ENCODE measurements around the gene CACNB2. TPM values are rescaled to one million over a fixed set of nuclear protein-coding genes. Genes with fewer than 3 reads are reported as not detected.

CACNB2 gene
- total RNA-seq, 1 experiment from 2014 or later, result 34.1 TPM

DNA sequence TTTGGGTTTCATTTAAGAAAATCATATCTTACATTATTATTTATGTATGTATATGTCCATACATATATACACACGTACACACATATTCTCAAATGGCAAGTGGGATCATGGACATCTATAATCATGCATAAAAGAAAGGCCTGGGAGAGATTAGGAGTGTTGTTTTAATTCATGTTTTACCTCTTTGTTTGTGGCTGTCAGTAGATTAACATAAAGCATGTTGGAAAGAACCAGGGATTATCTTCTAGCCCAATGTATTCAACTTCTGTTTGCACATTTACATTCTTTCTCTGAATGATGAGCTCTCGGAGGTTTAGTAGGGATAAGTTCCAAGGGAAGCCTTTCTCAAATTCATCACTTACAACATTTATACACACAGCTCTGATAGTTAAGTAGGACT lies 319.8 kb downstream of the CACNB2 start:
- CTCF ChIA-PET, result no interaction called here
- Histone ChIP-seq H3K27ac (ENCODE audit: low read depth, low read length, poor library complexity, severe bottlenecking) (no peak overlapping the region), H3K36me3 (ENCODE audit: insufficient read depth, low read length, poor library complexity, severe bottlenecking) (no peaks in the 10 kb centered on the region), H3K27me3 (replicated peaks; ENCODE audit: insufficient read depth, low read depth, low read length, poor library complexity) (no peaks in the 10 kb centered on the region), H3K4me3 (ENCODE audit: low read depth, low read length, poor library complexity, severe bottlenecking) (no peak overlapping the region), H3K4me1 (ENCODE audit: insufficient read depth, low read length, poor library complexity, severe bottlenecking) (no peaks in the 10 kb centered on the region), H3K9me3 (ENCODE audit: low read depth, low read length, poor library complexity, severe bottlenecking) (no peaks in the 10 kb centered on the region)
- intact Hi-C loops (cut with micrococcal nuclease; ENCODE audit: unreplicated experiment), result no loop called here
- DNase-seq (ENCODE audit: low spot score), result no peak
- POLR2A ChIA-PET (ENCODE audit: low non-redundant PET), result no interaction called here
- no TSS peak for BruUV-seq (replicated peaks)
- TF ChIP-seq EZH2 (IDR thresholded peaks at IDR 0.05; ENCODE audit: borderline replicate concordance, low read depth, low read length, poor library complexity, severe bottlenecking), result no peak
- TF ChIP-seq, protein P1, sequence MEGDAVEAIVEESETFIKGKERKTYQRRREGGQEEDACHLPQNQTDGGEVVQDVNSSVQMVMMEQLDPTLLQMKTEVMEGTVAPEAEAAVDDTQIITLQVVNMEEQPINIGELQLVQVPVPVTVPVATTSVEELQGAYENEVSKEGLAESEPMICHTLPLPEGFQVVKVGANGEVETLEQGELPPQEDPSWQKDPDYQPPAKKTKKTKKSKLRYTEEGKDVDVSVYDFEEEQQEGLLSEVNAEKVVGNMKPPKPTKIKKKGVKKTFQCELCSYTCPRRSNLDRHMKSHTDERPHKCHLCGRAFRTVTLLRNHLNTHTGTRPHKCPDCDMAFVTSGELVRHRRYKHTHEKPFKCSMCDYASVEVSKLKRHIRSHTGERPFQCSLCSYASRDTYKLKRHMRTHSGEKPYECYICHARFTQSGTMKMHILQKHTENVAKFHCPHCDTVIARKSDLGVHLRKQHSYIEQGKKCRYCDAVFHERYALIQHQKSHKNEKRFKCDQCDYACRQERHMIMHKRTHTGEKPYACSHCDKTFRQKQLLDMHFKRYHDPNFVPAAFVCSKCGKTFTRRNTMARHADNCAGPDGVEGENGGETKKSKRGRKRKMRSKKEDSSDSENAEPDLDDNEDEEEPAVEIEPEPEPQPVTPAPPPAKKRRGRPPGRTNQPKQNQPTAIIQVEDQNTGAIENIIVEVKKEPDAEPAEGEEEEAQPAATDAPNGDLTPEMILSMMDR (conservative IDR thresholded peaks at IDR 0.05; ENCODE audit: low read depth, low read length), result no peak

DNA sequence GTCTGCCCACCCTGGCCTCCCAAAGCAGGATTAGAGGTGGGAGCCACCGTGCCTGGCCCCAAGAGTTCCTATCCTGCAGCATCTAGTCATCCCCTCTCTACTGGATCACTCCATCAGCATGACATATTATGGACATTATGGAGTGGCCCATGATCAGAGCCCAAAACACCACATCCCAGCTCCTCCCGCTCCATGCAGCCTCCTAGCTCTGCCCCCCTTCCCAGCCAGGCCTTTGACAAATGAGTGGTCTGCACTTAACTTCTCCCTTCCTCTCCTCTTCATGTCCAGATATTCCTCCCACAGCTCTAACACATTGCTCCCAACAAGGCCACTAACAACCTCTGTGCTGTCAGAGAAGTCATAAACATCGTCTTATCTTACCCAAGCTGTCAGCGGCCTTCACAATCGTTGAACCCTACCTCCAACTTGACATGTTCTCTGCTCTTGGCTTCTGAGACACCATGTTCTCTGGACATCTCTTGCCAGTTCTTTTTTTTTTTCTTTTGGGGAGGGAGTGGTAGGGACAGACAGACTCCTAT lies 323.5 kb downstream of the CACNB2 start:
- DNase-seq (ENCODE audit: low spot score), result no peak
- no peaks in the 10 kb centered on the region for H3K4me1 ChIP-seq (ENCODE audit: insufficient read depth, low read length, poor library complexity, severe bottlenecking)
- intact Hi-C loops (cut with micrococcal nuclease; ENCODE audit: unreplicated experiment), result no loop called here
- TF ChIP-seq, protein P1 (conservative IDR thresholded peaks at IDR 0.05; ENCODE audit: low read depth, low read length), result no peak
- TF ChIP-seq EZH2 (IDR thresholded peaks at IDR 0.05; ENCODE audit: borderline replicate concordance, low read depth, low read length, poor library complexity, severe bottlenecking), result no peak
- no TSS peak for BruUV-seq (replicated peaks)
- ChIA-PET CTCF (no interaction called here), POLR2A (ENCODE audit: low non-redundant PET) (no interaction called here)
- no peaks in the 10 kb centered on the region for H3K36me3 ChIP-seq (ENCODE audit: insufficient read depth, low read length, poor library complexity, severe bottlenecking)
- no peak overlapping the region for H3K27ac ChIP-seq (ENCODE audit: low read depth, low read length, poor library complexity, severe bottlenecking)
- no peaks in the 10 kb centered on the region for H3K27me3 ChIP-seq (replicated peaks; ENCODE audit: insufficient read depth, low read depth, low read length, poor library complexity)
- H3K4me3 ChIP-seq (ENCODE audit: low read depth, low read length, poor library complexity, severe bottlenecking), result no peak overlapping the region
- no peaks in the 10 kb centered on the region for H3K9me3 ChIP-seq (ENCODE audit: low read depth, low read length, poor library complexity, severe bottlenecking)

DNA sequence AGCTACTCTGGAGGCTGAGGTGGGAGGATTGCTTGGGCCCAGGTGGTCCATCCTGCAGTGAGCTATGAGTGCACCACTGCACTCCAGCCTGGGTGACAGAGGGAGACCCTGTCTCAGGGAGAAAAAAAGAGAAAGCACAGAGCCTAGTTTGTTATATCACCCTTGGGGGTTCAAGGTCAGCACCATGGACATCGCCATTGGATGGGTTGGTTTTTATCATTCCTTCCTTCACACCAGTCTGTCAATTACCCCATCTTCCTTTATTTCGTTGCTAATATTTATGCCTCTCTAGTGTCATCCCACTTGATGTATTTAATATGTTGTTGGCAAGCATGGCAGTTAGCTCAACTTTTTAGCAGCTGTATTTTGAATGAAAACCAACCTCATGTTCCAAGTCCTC lies 328.9 kb downstream of the CACNB2 start:
- no peak for DNase-seq (ENCODE audit: low spot score)
- Histone ChIP-seq H3K4me3 (ENCODE audit: low read depth, low read length, poor library complexity, severe bottlenecking) (no peak overlapping the region), H3K36me3 (ENCODE audit: insufficient read depth, low read length, poor library complexity, severe bottlenecking) (no peaks in the 10 kb centered on the region), H3K27ac (ENCODE audit: low read depth, low read length, poor library complexity, severe bottlenecking) (no peak overlapping the region), H3K9me3 (ENCODE audit: low read depth, low read length, poor library complexity, severe bottlenecking) (no peaks in the 10 kb centered on the region), H3K27me3 (replicated peaks; ENCODE audit: insufficient read depth, low read depth, low read length, poor library complexity) (no peaks in the 10 kb centered on the region), H3K4me1 (ENCODE audit: insufficient read depth, low read length, poor library complexity, severe bottlenecking) (no peaks in the 10 kb centered on the region)
- TF ChIP-seq, protein P1 (conservative IDR thresholded peaks at IDR 0.05; ENCODE audit: low read depth, low read length), result no peak
- TF ChIP-seq EZH2 (IDR thresholded peaks at IDR 0.05; ENCODE audit: borderline replicate concordance, low read depth, low read length, poor library complexity, severe bottlenecking), result no peak
- POLR2A ChIA-PET (ENCODE audit: low non-redundant PET), result no interaction called here
- CTCF ChIA-PET, result no interaction called here
- intact Hi-C loops (cut with micrococcal nuclease; ENCODE audit: unreplicated experiment), result no loop called here
- BruUV-seq (replicated peaks), result no TSS peak
